Upper lobe of left lung (tissue), 6 donors: Measurements from ENCODE around the gene PEX11B. TPM values are rescaled to one million over a fixed set of nuclear protein-coding genes. Genes with fewer than 3 reads are reported as not detected.

ENCODE experiments used
- ATAC-seq, 2 donors: fragments of 200-7000 bp; cut with Tn5 transposase; one replicate each; pipeline ENCODE4 v1.9.1; 2022; ENCODE audit warnings: mild to moderate bottlenecking in 2 of 2, moderate library complexity in 2 of 2; ENCODE audit not compliant: low FRiP score in 2 of 2
- DNase-seq, 2 donors: peaks; one replicate each; pipeline ENCODE4 v3.0.0-alpha.2; 2019 to 2020
- H3K27ac ChIP-seq, 4 donors: fragments of 200-600 bp; sonication (generic); one replicate each; pipeline ENCODE4 v1.5.1; 2016 to 2019
- H3K27me3 ChIP-seq, 4 donors: fragments of 200-600 bp; sonication (generic); one replicate each; pipeline ENCODE4 v1.5.1; 2017 to 2019
- H3K36me3 ChIP-seq, 4 donors: fragments of 200-600 bp; sonication (generic); one replicate each; pipeline ENCODE4 v1.5.1; 2016 to 2019
- H3K4me1 ChIP-seq, 4 donors: fragments of 200-600 bp; sonication (generic); one replicate each; pipeline ENCODE4 v1.5.1; 2018 to 2019
- H3K4me3 ChIP-seq, 4 donors: fragments of 200-600 bp; sonication (generic); one replicate each; pipeline ENCODE4 v1.5.1; 2017 to 2019; ENCODE audit warnings: mild to moderate bottlenecking in 2 of 4, moderate library complexity in 1 of 4
- H3K9me3 ChIP-seq, 4 donors: fragments of 200-600 bp; sonication (generic); one replicate each; pipeline ENCODE4 v1.5.1; 2018 to 2019
- CTCF ChIP-seq, 6 experiments: fragments of 450-650 bp in 4 of 6; fragments of 200-600 bp in 2 of 6; sonication (generic) in 2 of 6; IDR thresholded peaks; one replicate each; pipeline ENCODE4 v1.5.1; 2016 to 2019; ENCODE audit warnings: antibody characterized with exemption in 6 of 6
- EP300 ChIP-seq, 4 donors: sonication (generic); formaldehyde crosslinking; IDR thresholded peaks; one replicate each; pipeline ENCODE4 v1.5.1; 2017; ENCODE audit warnings: antibody characterized with exemption in 4 of 4, control low read depth in 2 of 4
- POLR2A ChIP-seq, 4 donors: fragments of 450-650 bp; IDR thresholded peaks; one replicate each; pipeline ENCODE4 v1.5.1; 2016 to 2017; ENCODE audit warnings: antibody characterized with exemption in 4 of 4, mild to moderate bottlenecking in 2 of 4
- POLR2AphosphoS5 ChIP-seq, 2 donors: sonication (generic); formaldehyde crosslinking; IDR thresholded peaks; one replicate each; pipeline ENCODE4 v1.5.1; 2017; ENCODE audit warnings: antibody characterized with exemption in 2 of 2
- WGBS, 2 donors: methylation state at CpG; one replicate each; pipeline ENCODE4 v1.1.5; 2017 to 2018; 5-methylcytosine and 5-hydroxymethylcytosine counted together
- total RNA-seq, 6 donors: library from RNA; depleted of rRNA in 4 of 6; stranded (reverse); fragments of >200 nt in 4 of 6; gene quantifications; one replicate each; pipeline versions ENCODE4 v1.1.0 to v1.2.1, GENCODE V29; 2016 to 2021
- donor health status: DM: no; HTN: no; CAD: no; lungs with moderate emphysema.
- donor health status: DM: no; HTN: yes; CAD: no; lungs with severe emphysema.

Gene PEX11B
- total RNA-seq, 6 donors from 2014 or later, result 15.2 to 29.5 (median 26.9) TPM

DNA sequence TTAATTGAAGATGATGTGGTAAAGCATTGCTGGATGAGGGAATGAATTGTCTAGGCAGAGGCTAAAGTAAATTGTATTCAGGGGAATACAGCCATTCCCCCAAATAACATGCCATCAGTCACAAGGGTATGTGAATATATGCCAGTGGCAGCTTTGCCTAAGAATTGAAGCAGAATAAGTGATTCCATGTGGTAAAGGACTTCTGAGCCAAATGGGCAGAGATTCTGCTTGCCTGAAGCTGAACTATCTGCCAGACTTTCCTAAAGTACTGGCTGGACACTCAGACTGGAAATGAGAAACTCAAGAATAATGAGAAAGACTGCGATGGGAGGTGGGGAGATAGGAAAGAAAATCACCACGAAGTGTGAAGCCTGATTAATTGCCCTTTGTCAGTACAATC, 36.9 kb upstream of the PEX11B start:
- DNase-seq, result no peak
- Histone ChIP-seq H3K27ac (peak overlapping the region in 2 of 4 donors; percentile 9 to 89), H3K27me3 (no peaks in the 10 kb centered on the region), H3K36me3 (peaks cover 0 to 11% (median 0%) of the 10 kb centered on the region in 4 donors), H3K4me3 (no peak overlapping the region), H3K9me3 (no peaks in the 10 kb centered on the region), H3K4me1 (peaks cover 28 to 63% (median 40%) of the 10 kb centered on the region in 4 donors)
- ATAC-seq, result no peak
- WGBS, 2 donors, result 44 to 46% methylated on average over 2 of the region's 2 CpGs
- TF ChIP-seq POLR2AphosphoS5 (IDR thresholded peaks at IDR 0.05), result no peak
- TF ChIP-seq POLR2A (IDR thresholded peaks at IDR 0.05), result no peak
- TF ChIP-seq CTCF (IDR thresholded peaks at IDR 0.05), result no peak
- no peak for TF ChIP-seq EP300 (IDR thresholded peaks at IDR 0.05)

GRCh38 chr1:145953861-145954260, 35.3 kb upstream of the PEX11B start:
- H3K4me1 ChIP-seq, result peaks cover 22 to 52% (median 32%) of the 10 kb centered on the region in 4 donors
- DNase-seq (no peak), ATAC-seq (no peak)
- TF ChIP-seq CTCF (IDR thresholded peaks at IDR 0.05) (no peak), POLR2AphosphoS5 (IDR thresholded peaks at IDR 0.05) (no peak), POLR2A (IDR thresholded peaks at IDR 0.05) (no peak)
- WGBS, 2 donors, result 91 to 92% methylated on average over 6 of the region's 6 CpGs
- no peaks in the 10 kb centered on the region for H3K27me3 ChIP-seq
- H3K27ac ChIP-seq, result no peak overlapping the region
- peaks cover 0 to 14% (median 0%) of the 10 kb centered on the region in 4 donors for H3K36me3 ChIP-seq
- no peak overlapping the region for H3K4me3 ChIP-seq
- H3K9me3 ChIP-seq, result no peaks in the 10 kb centered on the region

DNA sequence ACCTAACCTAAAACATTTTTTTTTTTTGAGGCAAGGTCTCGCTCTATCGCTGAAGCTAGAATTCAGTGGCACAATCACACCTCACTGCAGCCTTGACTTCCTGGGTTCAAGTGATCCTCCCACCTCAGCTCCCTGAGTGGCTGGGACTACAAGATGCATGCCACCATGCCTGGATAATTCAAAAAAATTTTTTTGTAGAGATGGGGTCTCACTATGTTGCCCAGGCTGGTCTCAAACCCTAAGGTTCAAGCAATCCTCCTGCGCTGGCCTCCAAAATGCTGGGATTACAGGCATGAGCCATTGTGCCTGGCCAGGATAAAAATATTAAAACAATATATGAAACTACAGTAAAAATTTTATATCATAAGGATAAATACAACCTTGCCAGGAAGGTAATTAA, 34.4 kb upstream of the PEX11B start:
- H3K4me3 ChIP-seq, result no peak overlapping the region
- no peaks in the 10 kb centered on the region for H3K27me3 ChIP-seq
- H3K9me3 ChIP-seq, result no peaks in the 10 kb centered on the region
- no peak for DNase-seq
- peaks cover 0 to 14% (median 0%) of the 10 kb centered on the region in 4 donors for H3K36me3 ChIP-seq
- H3K4me1 ChIP-seq, result peaks cover 19 to 43% (median 26%) of the 10 kb centered on the region in 4 donors
- no peak for TF ChIP-seq POLR2A (IDR thresholded peaks at IDR 0.05)
- no peak for TF ChIP-seq EP300 (IDR thresholded peaks at IDR 0.05)
- TF ChIP-seq POLR2AphosphoS5 (IDR thresholded peaks at IDR 0.05), result no peak
- no peak for TF ChIP-seq CTCF (IDR thresholded peaks at IDR 0.05)
- 83 to 97% methylated on average over 3 of the region's 3 CpGs for WGBS, 2 donors
- no peak for ATAC-seq
- H3K27ac ChIP-seq, result no peak overlapping the region

DNA sequence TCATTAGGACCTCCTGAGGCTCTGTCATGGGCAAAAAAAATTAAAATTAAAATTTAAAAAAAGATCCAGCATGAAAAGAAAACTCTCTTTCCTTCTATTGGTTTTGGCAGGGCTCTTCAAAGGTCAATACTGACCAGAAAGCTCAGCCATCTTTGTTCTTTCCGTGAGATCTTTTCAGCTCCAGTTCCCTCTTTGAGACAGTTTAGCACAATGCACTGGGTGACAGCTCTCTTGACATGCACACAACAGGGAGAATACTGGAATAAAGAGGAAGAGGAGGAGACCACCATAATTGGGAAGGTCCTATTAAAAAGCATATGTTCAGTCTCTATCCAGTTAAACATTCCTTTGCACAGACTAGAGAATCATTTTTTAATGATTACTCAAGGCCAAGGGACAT, 33.0 kb upstream of the PEX11B start:
- no peak for DNase-seq
- H3K36me3 ChIP-seq, result peaks cover 0 to 20% (median 0%) of the 10 kb centered on the region in 4 donors
- no peak for ATAC-seq
- no peak overlapping the region for H3K27ac ChIP-seq
- no peaks in the 10 kb centered on the region for H3K27me3 ChIP-seq
- TF ChIP-seq POLR2AphosphoS5 (IDR thresholded peaks at IDR 0.05) (no peak), CTCF (IDR thresholded peaks at IDR 0.05) (no peak), EP300 (IDR thresholded peaks at IDR 0.05) (no peak), POLR2A (IDR thresholded peaks at IDR 0.05) (no peak)
- WGBS, 2 donors, result 92 to 100% methylated on average over 1 of the region's 1 CpG
- H3K4me1 ChIP-seq, result peaks cover 16 to 29% (median 22%) of the 10 kb centered on the region in 4 donors
- no peak overlapping the region for H3K4me3 ChIP-seq
- no peaks in the 10 kb centered on the region for H3K9me3 ChIP-seq

- DNase-seq, result no peak
- Histone ChIP-seq H3K27ac (no peak overlapping the region), H3K9me3 (no peaks in the 10 kb centered on the region), H3K27me3 (no peaks in the 10 kb centered on the region), H3K4me1 (peaks cover 0 to 6% (median 2%) of the 10 kb centered on the region in 4 donors), H3K4me3 (no peak overlapping the region), H3K36me3 (peaks cover 0 to 22% (median 0%) of the 10 kb centered on the region in 4 donors)
- ATAC-seq, result no peak
- no peak for TF ChIP-seq EP300 (IDR thresholded peaks at IDR 0.05)
- no peak for TF ChIP-seq CTCF (IDR thresholded peaks at IDR 0.05)
- no peak for TF ChIP-seq POLR2A (IDR thresholded peaks at IDR 0.05)
- WGBS, 2 donors, result 93 to 96% methylated on average over 4 of the region's 4 CpGs
Measured at GRCh38 chr1:145949219-145949618, 30.7 kb upstream of the PEX11B start.
